Thyroid gland (tissue), 4 donors: ENCODE measurements around the gene KRT38.

ENCODE experiments used
- POLR2A ChIP-seq, 2 donors: fragments of 450-650 bp; IDR thresholded peaks; one replicate each; pipeline ENCODE4 v1.6.1; 2017; ENCODE audit warnings: antibody characterized with exemption in 2 of 2, mild to moderate bottlenecking in 2 of 2, moderate library complexity in 1 of 2
- TF ChIP-seq, protein P1 (sequence below), 6 experiments: fragments of 200-600 bp in 3 of 6; fragments of 450-650 bp in 3 of 6; sonication (generic) in 3 of 6; IDR thresholded peaks; one replicate each; pipeline ENCODE4 v1.5.1; 2016 to 2019; ENCODE audit warnings: antibody characterized with exemption in 6 of 6, mild to moderate bottlenecking in 2 of 6, inconsistent platforms in 1 of 6, moderate library complexity in 1 of 6

DNA sequence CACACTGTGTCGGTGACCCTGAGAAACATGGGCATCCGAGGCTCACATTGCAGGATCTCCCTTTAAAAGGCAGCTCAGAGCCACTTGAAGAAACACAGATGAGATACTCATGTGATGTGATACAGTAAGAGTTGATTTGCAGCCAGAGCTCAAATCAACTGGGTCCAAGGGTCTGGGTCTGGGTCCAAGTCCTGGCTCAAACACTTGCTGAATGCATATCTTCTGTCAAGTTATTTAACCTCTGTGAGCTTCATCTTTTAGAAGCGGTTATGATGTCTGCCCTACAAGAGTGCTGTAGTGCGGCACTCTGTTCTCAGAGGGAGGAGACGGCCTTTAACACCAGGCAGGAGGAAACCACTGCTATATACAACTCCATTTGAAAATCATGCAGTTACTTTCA, 6.4 kb downstream of the KRT38 start:
- TF ChIP-seq, protein P1, sequence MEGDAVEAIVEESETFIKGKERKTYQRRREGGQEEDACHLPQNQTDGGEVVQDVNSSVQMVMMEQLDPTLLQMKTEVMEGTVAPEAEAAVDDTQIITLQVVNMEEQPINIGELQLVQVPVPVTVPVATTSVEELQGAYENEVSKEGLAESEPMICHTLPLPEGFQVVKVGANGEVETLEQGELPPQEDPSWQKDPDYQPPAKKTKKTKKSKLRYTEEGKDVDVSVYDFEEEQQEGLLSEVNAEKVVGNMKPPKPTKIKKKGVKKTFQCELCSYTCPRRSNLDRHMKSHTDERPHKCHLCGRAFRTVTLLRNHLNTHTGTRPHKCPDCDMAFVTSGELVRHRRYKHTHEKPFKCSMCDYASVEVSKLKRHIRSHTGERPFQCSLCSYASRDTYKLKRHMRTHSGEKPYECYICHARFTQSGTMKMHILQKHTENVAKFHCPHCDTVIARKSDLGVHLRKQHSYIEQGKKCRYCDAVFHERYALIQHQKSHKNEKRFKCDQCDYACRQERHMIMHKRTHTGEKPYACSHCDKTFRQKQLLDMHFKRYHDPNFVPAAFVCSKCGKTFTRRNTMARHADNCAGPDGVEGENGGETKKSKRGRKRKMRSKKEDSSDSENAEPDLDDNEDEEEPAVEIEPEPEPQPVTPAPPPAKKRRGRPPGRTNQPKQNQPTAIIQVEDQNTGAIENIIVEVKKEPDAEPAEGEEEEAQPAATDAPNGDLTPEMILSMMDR (IDR thresholded peaks at IDR 0.05) = no peak
- TF ChIP-seq POLR2A (IDR thresholded peaks at IDR 0.05) = no peak
